Common myeloid progenitor, CD34-positive (primary cell): ENCODE data around the gene METTL16.
"Not testable (repeated sequence)": the region's sequence is repeated elsewhere in the genome, so short reads cannot be mapped to it uniquely, and the experiment has no call there.

ENCODE experiments used
- CTCF ChIA-PET: fragments of 350-600 bp; sonication (Branson Sonifier 250); formaldehyde crosslinking; loops from one replicate; lab custom pipeline; 2021; ENCODE audit warnings: antibody characterized with exemption; lab: Charles Lee
- POLR2A ChIA-PET: fragments of 350-600 bp; sonication (Branson Sonifier 250); formaldehyde crosslinking; loops from one replicate; lab custom pipeline; 2021; ENCODE audit warnings: antibody characterized with exemption; lab: Charles Lee
- DNase-seq, 3 donors: peaks; one replicate each; pipeline versions ENCODE4 v3.0.0 to v3.0.0-alpha.2; 2013
- H3K27ac ChIP-seq, 2 experiments: 1 replicate in 1 of 2; 2 replicates in 1 of 2; pipeline ENCODE4 v1.7.0; 2013; ENCODE audit warnings: inconsistent platforms in 2 of 2, low read length in 2 of 2, mild to moderate bottlenecking in 2 of 2, low read depth in 1 of 2, moderate library complexity in 1 of 2; ENCODE audit not compliant: severe bottlenecking in 2 of 2, insufficient read depth in 1 of 2, poor library complexity in 1 of 2
- H3K27me3 ChIP-seq, 5 experiments: replicated peaks in 2 of 5; 1 replicate in 3 of 5; 2 replicates in 2 of 5; pipeline versions ENCODE4 v1.6.1 to v1.7.0; 2013; ENCODE audit warnings: low read length in 4 of 5, mild to moderate bottlenecking in 2 of 5, moderate library complexity in 2 of 5, inconsistent platforms in 1 of 5; ENCODE audit not compliant: insufficient read depth in 5 of 5, control insufficient read depth in 4 of 5
- H3K36me3 ChIP-seq, 4 experiments: 1 replicate in 2 of 4; 2 replicates in 2 of 4; pipeline versions ENCODE4 v1.6.1 to v1.7.0; 2013; ENCODE audit warnings: low read length in 3 of 4, control low read depth in 1 of 4, mild to moderate bottlenecking in 1 of 4; ENCODE audit not compliant: control insufficient read depth in 4 of 4, insufficient read depth in 4 of 4
- H3K4me1 ChIP-seq, 4 experiments: 1 replicate in 3 of 4; 2 replicates in 1 of 4; pipeline versions ENCODE4 v1.6.1 to v1.7.1; 2013; ENCODE audit warnings: low read length in 3 of 4, mild to moderate bottlenecking in 3 of 4, control low read depth in 1 of 4, inconsistent platforms in 1 of 4, moderate library complexity in 1 of 4; ENCODE audit not compliant: control insufficient read depth in 4 of 4, insufficient read depth in 4 of 4; ENCODE audit errors: control extremely low read depth in 1 of 4
- H3K4me3 ChIP-seq, 7 experiments: 1 replicate in 4 of 7; 2 replicates in 3 of 7; pipeline versions ENCODE4 v1.5.1 to v1.7.0; 2013; ENCODE audit warnings: mild to moderate bottlenecking in 7 of 7, low read length in 6 of 7, moderate library complexity in 6 of 7, inconsistent platforms in 2 of 7, low read depth in 2 of 7, control low read depth in 1 of 7; ENCODE audit not compliant: insufficient read depth in 4 of 7, control insufficient read depth in 1 of 7; ENCODE audit errors: extremely low read depth in 1 of 7
- H3K9me3 ChIP-seq, 5 experiments: 1 replicate in 4 of 5; 2 replicates in 1 of 5; pipeline versions ENCODE4 v1.6.1 to v1.7.1; 2013; ENCODE audit warnings: low read length in 4 of 5, mild to moderate bottlenecking in 2 of 5, inconsistent platforms in 1 of 5, low read depth in 1 of 5, moderate library complexity in 1 of 5; ENCODE audit not compliant: control insufficient read depth in 4 of 5, insufficient read depth in 2 of 5; ENCODE audit errors: control extremely low read depth in 1 of 5
- WGBS: methylation state at CpG from one replicate; pipeline ENCODE4 v1.1.5; 2013; ENCODE audit not compliant: insufficient coverage; 5-methylcytosine and 5-hydroxymethylcytosine counted together

METTL16 gene

DNA sequence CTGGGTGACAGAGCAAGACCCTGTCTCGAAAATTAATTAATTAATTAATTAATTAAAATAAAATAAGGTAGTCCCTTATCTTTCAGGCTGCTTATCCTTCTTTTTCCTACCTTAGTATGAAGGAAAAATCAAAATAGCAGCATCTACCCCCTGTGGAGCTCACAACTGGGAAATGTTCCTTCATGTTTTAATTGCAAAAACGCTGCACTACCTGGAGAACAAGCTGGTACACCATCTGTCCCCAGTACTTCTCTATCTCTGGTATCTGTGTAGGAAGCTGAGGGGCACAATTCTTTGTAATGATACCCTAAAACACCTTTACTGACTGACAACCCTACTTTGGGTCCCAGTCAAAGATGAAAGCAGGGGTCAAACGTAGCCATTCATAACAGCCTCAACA is 55.7 kb downstream of the METTL16 start:
- 90% methylated on average over 1 of the region's 3 CpGs for WGBS
- POLR2A ChIA-PET: interaction anchor here (0.6 kb wide), 1 partner anchor 120 kb away, joined by 4 read pairs; the partner anchor contains the start of gene TSR1
- no peak overlapping the region for H3K4me3 ChIP-seq
- H3K36me3 ChIP-seq: peaks cover 0 to 27% (median 26%) of the 10 kb centered on the region in 4 experiments
- no peaks in the 10 kb centered on the region for H3K4me1 ChIP-seq
- CTCF ChIA-PET: no interaction called here
- H3K9me3 ChIP-seq: no peaks in the 10 kb centered on the region
- no peaks in the 10 kb centered on the region for H3K27me3 ChIP-seq
- H3K27ac ChIP-seq: no peak overlapping the region
- no peak for DNase-seq

DNA sequence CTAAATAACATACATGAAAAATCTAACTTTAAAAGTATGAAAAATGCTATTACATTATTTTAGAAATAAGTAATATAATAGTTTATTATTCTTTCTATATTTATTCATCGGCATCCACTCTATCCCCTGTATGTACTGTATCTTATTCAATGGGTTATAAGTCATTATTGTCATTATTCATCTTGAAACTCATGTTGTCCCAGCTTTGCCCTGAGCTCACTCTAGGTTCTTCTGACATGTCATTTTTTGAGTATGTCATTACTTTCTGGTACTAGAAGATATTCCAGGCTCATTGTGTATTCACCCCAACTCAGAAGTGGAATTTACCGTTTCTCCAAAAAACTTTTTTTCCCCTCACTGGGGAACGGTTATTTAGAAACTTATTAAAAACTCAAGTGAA is 57.8 kb downstream of the METTL16 start:
- POLR2A ChIA-PET: no interaction called here
- Histone ChIP-seq H3K4me1 (peaks cover 0 to 8% (median 3%) of the 10 kb centered on the region in 4 experiments), H3K4me3 (no peak overlapping the region), H3K36me3 (peaks cover 0 to 19% (median 15%) of the 10 kb centered on the region in 4 experiments), H3K9me3 (no peaks in the 10 kb centered on the region), H3K27me3 (no peaks in the 10 kb centered on the region), H3K27ac (no peak overlapping the region)
- WGBS: no CpG with 5 or more reads among the region's 3 CpGs
- no peak for DNase-seq
- CTCF ChIA-PET: no interaction called here

GRCh38 chr17:2453325-2453724 is 58.4 kb downstream of the METTL16 start:
- ChIA-PET POLR2A (no interaction called here), CTCF (no interaction called here)
- DNase-seq: no peak
- Histone ChIP-seq H3K27me3 (no peaks in the 10 kb centered on the region), H3K4me1 (peaks cover 0 to 8% (median 3%) of the 10 kb centered on the region in 4 experiments), H3K36me3 (peaks cover 0 to 16% (median 11%) of the 10 kb centered on the region in 4 experiments), H3K4me3 (no peak overlapping the region), H3K9me3 (no peaks in the 10 kb centered on the region), H3K27ac (no peak overlapping the region)
- 98% methylated on average over 5 of the region's 6 CpGs for WGBS

- Histone ChIP-seq H3K36me3 (peaks cover 0 to 12% (median 10%) of the 10 kb centered on the region in 4 experiments), H3K27ac (no peak overlapping the region), H3K4me1 (peaks cover 0 to 8% (median 3%) of the 10 kb centered on the region in 4 experiments), H3K4me3 (no peak overlapping the region), H3K9me3 (no peaks in the 10 kb centered on the region), H3K27me3 (no peaks in the 10 kb centered on the region)
- no CpG with 5 or more reads among the region's 6 CpGs for WGBS
- no peak for DNase-seq
- ChIA-PET POLR2A (no interaction called here), CTCF (interaction anchor here (0.5 kb wide), 1 partner anchor 379 kb away, joined by 3 read pairs; no protein-coding TSS in a partner anchor)
Observed at GRCh38 chr17:2452216-2452750, 59.4 kb downstream of the METTL16 start.

DNA sequence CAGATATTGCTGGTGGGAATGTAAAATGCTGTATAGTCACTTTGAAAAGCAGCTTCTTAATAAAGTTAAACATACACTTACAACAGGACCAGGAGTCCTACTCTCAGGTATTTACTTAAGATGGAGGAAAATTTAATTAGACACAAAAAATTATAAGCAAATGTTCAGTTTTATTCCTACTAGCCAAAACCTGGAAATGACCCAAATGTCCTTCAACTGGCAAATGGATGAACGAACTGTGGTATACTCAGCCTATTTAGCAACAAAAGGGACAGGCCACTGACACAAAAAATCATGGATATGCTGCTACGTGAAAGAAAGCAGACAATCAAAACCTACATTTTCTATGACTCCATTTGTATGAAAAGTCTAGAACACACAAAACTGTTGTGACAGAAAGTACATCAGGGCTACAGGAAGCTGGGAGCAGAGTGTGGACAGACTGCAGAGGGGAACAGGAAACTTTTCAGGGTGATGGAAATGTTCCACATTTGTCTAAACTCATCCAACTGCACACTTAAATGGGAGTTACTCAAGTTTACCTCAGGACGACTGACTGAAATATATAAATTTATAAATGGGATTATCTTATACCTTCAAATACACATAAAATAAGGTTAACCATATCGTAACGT is 61.6 kb downstream of the METTL16 start:
- Histone ChIP-seq H3K4me3 (peak overlapping the region in 2 of 7 experiments; percentile 7 to 8), H3K9me3 (peaks cover 0 to 7% (median 0%) of the 10 kb centered on the region in 5 experiments), H3K36me3 (peaks cover 2 to 12% (median 8%) of the 10 kb centered on the region in 4 experiments), H3K27me3 (no peaks in the 10 kb centered on the region), H3K4me1 (peaks cover 0 to 8% (median 3%) of the 10 kb centered on the region in 4 experiments), H3K27ac (peak overlapping the region in 1 of 2 experiments; percentile 23)
- ChIA-PET CTCF (interaction anchor here (2.3 kb wide), 1 partner anchor 68 kb away, joined by 5 read pairs; no protein-coding TSS in a partner anchor), POLR2A (interaction anchor here (0.8 kb wide), 1 partner anchor 114 kb away, joined by 3 read pairs; the partner anchor contains the start of gene TSR1)
- DNase-seq: peak in 1 of 3 donors; percentile 12
- 43% methylated on average over 1 of the region's 5 CpGs for WGBS

DNA sequence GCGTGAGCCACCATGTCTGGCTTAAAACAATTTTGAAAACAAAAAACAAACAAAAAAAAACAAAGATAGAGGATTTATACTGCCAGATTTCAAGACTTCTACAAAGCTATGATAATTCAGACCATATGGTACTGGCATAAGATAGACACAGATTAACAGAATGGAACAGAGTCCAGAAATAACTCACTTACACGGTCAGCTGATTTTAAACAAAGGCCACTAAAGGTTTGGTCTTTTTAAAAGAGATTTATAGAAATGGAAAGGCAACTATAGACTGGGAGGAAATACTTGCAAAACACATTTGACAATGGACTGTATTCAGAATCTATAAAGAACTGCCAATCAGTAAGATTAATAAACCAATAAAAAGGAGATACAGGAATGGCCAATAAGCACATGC is 62.2 kb downstream of the METTL16 start:
- Histone ChIP-seq H3K27ac (no peak overlapping the region), H3K9me3 (peaks cover 0 to 7% (median 0%) of the 10 kb centered on the region in 5 experiments), H3K27me3 (no peaks in the 10 kb centered on the region), H3K4me1 (peaks cover 0 to 8% (median 3%) of the 10 kb centered on the region in 4 experiments), H3K4me3 (no peak overlapping the region), H3K36me3 (peaks cover 3 to 12% (median 9%) of the 10 kb centered on the region in 4 experiments)
- WGBS: 100% methylated on average over 1 of the region's 2 CpGs
- CTCF ChIA-PET: interaction anchor here (2.3 kb wide), 1 partner anchor 67 kb away, joined by 5 read pairs; no protein-coding TSS in a partner anchor
- DNase-seq: no peak
- POLR2A ChIA-PET: no interaction called here

DNA sequence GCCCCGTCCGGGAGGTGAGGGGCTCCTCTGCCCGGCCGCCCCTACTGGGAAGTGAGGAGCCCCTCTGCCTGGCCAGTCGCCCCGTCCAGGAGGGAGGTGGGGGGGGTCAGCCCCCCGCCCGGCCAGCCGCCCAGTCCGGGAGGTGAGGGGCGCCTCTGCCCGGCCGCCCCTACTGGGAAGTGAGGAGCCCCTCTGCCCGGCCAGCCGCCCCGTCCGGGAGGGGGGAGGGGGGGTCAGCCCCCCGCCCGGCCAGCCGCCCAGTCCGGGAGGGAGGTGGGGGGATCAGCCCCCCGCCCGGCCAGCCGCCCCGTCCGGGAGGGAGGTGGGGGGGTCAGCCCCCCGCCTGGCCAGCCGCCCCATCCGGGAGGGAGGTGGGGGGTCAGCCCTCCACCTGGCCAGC is 64.2 kb downstream of the METTL16 start:
- H3K4me1 ChIP-seq, H3K27me3 ChIP-seq, H3K36me3 ChIP-seq, H3K27ac ChIP-seq, CTCF ChIA-PET, H3K9me3 ChIP-seq, H3K4me3 ChIP-seq, DNase-seq, POLR2A ChIA-PET: not testable (repeated sequence)
- WGBS: no CpG with 5 or more reads among the region's 29 CpGs
